ENCODE measurements around the gene CEP131. TPM values are rescaled to one million over a fixed set of nuclear protein-coding genes. Genes with fewer than 3 reads are reported as not detected.

Gene CEP131
- total RNA-seq, 2 experiments from 2014 or later = 13.6 to 20.6 TPM

GRCh38 chr17:81248649-81249048 lies 25.9 kb upstream of the CEP131 start:
- Mint-ChIP-seq H3K4me1 (peaks cover 12% of the 10 kb centered on the region), H3K9me3 (ENCODE audit: low read depth) (no peaks in the 10 kb centered on the region), H3K36me3 (peaks cover 15% of the 10 kb centered on the region), H3K27ac (no peak overlapping the region), H3K4me3 (no peak overlapping the region), H3K27me3 (no peaks in the 10 kb centered on the region)
- CTCF ChIA-PET = interaction anchor here (1.3 kb wide), 1 partner anchor 236 kb away, joined by 4 read pairs; no protein-coding TSS in a partner anchor
- DNase-seq = no peak
- ATAC-seq = no peak

- CTCF ChIA-PET = interaction anchor here (1.3 kb wide), 1 partner anchor 237 kb away, joined by 4 read pairs; no protein-coding TSS in a partner anchor
- ATAC-seq = no peak
Observed at GRCh38 chr17:81247339-81247990, 24.7 kb upstream of the CEP131 start.

GRCh38 chr17:81246679-81247338 lies 24.0 kb upstream of the CEP131 start:
- no peak overlapping the region for H3K27ac Mint-ChIP-seq
- no peak for ATAC-seq
- CTCF ChIA-PET = no interaction called here

More at GRCh38 chr17:81247339-81247990, 24.7 kb upstream of the CEP131 start:
- Mint-ChIP-seq H3K4me1 (peaks cover 9% of the 10 kb centered on the region), H3K36me3 (peaks cover 11% of the 10 kb centered on the region), H3K4me3 (no peak overlapping the region), H3K9me3 (ENCODE audit: low read depth) (no peaks in the 10 kb centered on the region), H3K27ac (no peak overlapping the region), H3K27me3 (no peaks in the 10 kb centered on the region)
- no peak for DNase-seq

GRCh38 chr17:81246343-81246670 lies 23.5 kb upstream of the CEP131 start:
- H3K27ac Mint-ChIP-seq = no peak overlapping the region
- H3K9me3 Mint-ChIP-seq (ENCODE audit: low read depth) = no peaks in the 10 kb centered on the region
- ATAC-seq (no peak), DNase-seq (no peak)
- H3K27me3 Mint-ChIP-seq = no peaks in the 10 kb centered on the region
- peaks cover 9% of the 10 kb centered on the region for H3K36me3 Mint-ChIP-seq
- no peak overlapping the region for H3K4me3 Mint-ChIP-seq
- peaks cover 19% of the 10 kb centered on the region for H3K4me1 Mint-ChIP-seq
- CTCF ChIA-PET = no interaction called here

More at GRCh38 chr17:81246679-81247338, 24.0 kb upstream of the CEP131 start:
- Mint-ChIP-seq H3K4me3 (no peak overlapping the region), H3K9me3 (ENCODE audit: low read depth) (no peaks in the 10 kb centered on the region), H3K27me3 (no peaks in the 10 kb centered on the region), H3K4me1 (peaks cover 14% of the 10 kb centered on the region), H3K36me3 (peaks cover 9% of the 10 kb centered on the region)
- no peak for DNase-seq

GRCh38 chr17:81245665-81246342 lies 23.0 kb upstream of the CEP131 start:
- no peak for DNase-seq
- peaks cover 24% of the 10 kb centered on the region for H3K4me1 Mint-ChIP-seq
- H3K36me3 Mint-ChIP-seq = peaks cover 9% of the 10 kb centered on the region
- ATAC-seq = no peak
- H3K27ac Mint-ChIP-seq = no peak overlapping the region
- H3K4me3 Mint-ChIP-seq = no peak overlapping the region
- H3K9me3 Mint-ChIP-seq (ENCODE audit: low read depth) = no peaks in the 10 kb centered on the region
- H3K27me3 Mint-ChIP-seq = no peaks in the 10 kb centered on the region
- CTCF ChIA-PET = interaction anchor here (1.0 kb wide), 1 partner anchor 239 kb away, joined by 3 read pairs; no protein-coding TSS in a partner anchor

GRCh38 chr17:81245024-81245664 lies 22.4 kb upstream of the CEP131 start:
- ATAC-seq = peak; percentile 35
- Mint-ChIP-seq H3K27me3 (no peaks in the 10 kb centered on the region), H3K9me3 (ENCODE audit: low read depth) (no peaks in the 10 kb centered on the region), H3K36me3 (peaks cover 8% of the 10 kb centered on the region), H3K27ac (peak overlapping the region; percentile 36), H3K4me1 (peaks cover 28% of the 10 kb centered on the region), H3K4me3 (no peak overlapping the region)
- CTCF ChIA-PET = interaction anchor here (1.0 kb wide), 1 partner anchor 239 kb away, joined by 3 read pairs; no protein-coding TSS in a partner anchor
- DNase-seq = no peak

GRCh38 chr17:81244358-81245023 lies 21.7 kb upstream of the CEP131 start:
- CTCF ChIA-PET = no interaction called here
- no peak overlapping the region for H3K4me3 Mint-ChIP-seq
- H3K4me1 Mint-ChIP-seq = peaks cover 31% of the 10 kb centered on the region
- H3K36me3 Mint-ChIP-seq = peaks cover 7% of the 10 kb centered on the region
- H3K27me3 Mint-ChIP-seq = no peaks in the 10 kb centered on the region
- ATAC-seq (no peak), DNase-seq (no peak)
- peak overlapping the region; percentile 36 for H3K27ac Mint-ChIP-seq
- no peaks in the 10 kb centered on the region for H3K9me3 Mint-ChIP-seq (ENCODE audit: low read depth)

GRCh38 chr17:81243333-81243664 lies 20.5 kb upstream of the CEP131 start:
- CTCF ChIA-PET = no interaction called here
- peaks cover 31% of the 10 kb centered on the region for H3K4me1 Mint-ChIP-seq
- peaks cover 5% of the 10 kb centered on the region for H3K36me3 Mint-ChIP-seq
- no peak overlapping the region for H3K4me3 Mint-ChIP-seq
- no peaks in the 10 kb centered on the region for H3K27me3 Mint-ChIP-seq
- no peak for ATAC-seq
- no peak for DNase-seq
- H3K27ac Mint-ChIP-seq = no peak overlapping the region
- no peaks in the 10 kb centered on the region for H3K9me3 Mint-ChIP-seq (ENCODE audit: low read depth)

- H3K4me1 Mint-ChIP-seq = peaks cover 36% of the 10 kb centered on the region
- peak overlapping the region; percentile 28 for H3K27ac Mint-ChIP-seq
- H3K27me3 Mint-ChIP-seq = no peaks in the 10 kb centered on the region
- H3K9me3 Mint-ChIP-seq (ENCODE audit: low read depth) = no peaks in the 10 kb centered on the region
- H3K4me3 Mint-ChIP-seq = no peak overlapping the region
- DNase-seq (no peak), ATAC-seq (no peak)
- CTCF ChIA-PET = interaction anchor here (0.9 kb wide), 1 partner anchor 141 kb away, joined by 3 read pairs; no protein-coding TSS in a partner anchor
- peaks cover 4% of the 10 kb centered on the region for H3K36me3 Mint-ChIP-seq
Observed at GRCh38 chr17:81242421-81243332, 19.9 kb upstream of the CEP131 start.

- Mint-ChIP-seq H3K27ac (peak overlapping the region; percentile 28), H3K36me3 (peaks cover 4% of the 10 kb centered on the region), H3K4me1 (peaks cover 42% of the 10 kb centered on the region), H3K4me3 (no peak overlapping the region), H3K9me3 (ENCODE audit: low read depth) (no peaks in the 10 kb centered on the region), H3K27me3 (no peaks in the 10 kb centered on the region)
- ATAC-seq (no peak), DNase-seq (peak; percentile 80)
- CTCF ChIA-PET = interaction anchor here (0.9 kb wide), 2 partner anchors 140 kb away, joined by 3 read pairs; no protein-coding TSS in a partner anchor
Observed at GRCh38 chr17:81241648-81242420, 19.1 kb upstream of the CEP131 start.

- peak overlapping the region; percentile 58 for H3K27ac Mint-ChIP-seq
- DNase-seq = no peak
Observed at GRCh38 chr17:81241203-81241602, 18.4 kb upstream of the CEP131 start.

More at GRCh38 chr17:81241203-81241602, 18.4 kb upstream of the CEP131 start:
- Mint-ChIP-seq H3K4me3 (peak overlapping the region; percentile 26), H3K36me3 (peaks cover 4% of the 10 kb centered on the region), H3K4me1 (peaks cover 42% of the 10 kb centered on the region), H3K9me3 (ENCODE audit: low read depth) (no peaks in the 10 kb centered on the region), H3K27me3 (no peaks in the 10 kb centered on the region)
- no peak for ATAC-seq
- CTCF ChIA-PET = interaction anchor here (0.9 to 1.6 kb wide), 3 partner anchors 18 to 140 kb away, joined by 3 to 4 read pairs (median 3); partner anchors contain the start of gene CEP131
